Panc1 (cell line): Measurements from ENCODE around the gene STUB1.

Source experiments
- POLR2AphosphoS5 ChIP-seq: IDR thresholded peaks from 2 replicates; pipeline ENCODE4 v1.6.1; 2012; ENCODE audit warnings: mild to moderate bottlenecking, low read depth, low read length, moderate library complexity
- SIN3A ChIP-seq: IDR thresholded peaks from 2 replicates; pipeline ENCODE4 v1.6.1; 2012; ENCODE audit warnings: low read depth, mild to moderate bottlenecking, low read length, moderate library complexity, borderline replicate concordance; ENCODE audit not compliant: insufficient read depth
- TCF7L2 ChIP-seq: IDR thresholded peaks from 2 replicates; pipeline ENCODE4 v1.6.1; 2011; ENCODE audit warnings: mild to moderate bottlenecking, low read depth, low read length, inconsistent platforms
- TF ChIP-seq, protein P1 (sequence below): fragments of 450-650 bp; IDR thresholded peaks from 2 replicates; pipeline ENCODE4 v1.5.1; 2017; ENCODE audit warnings: mild to moderate bottlenecking
- TF ChIP-seq, protein P2 (sequence below), 2 experiments: IDR thresholded peaks; 2 replicates each; pipeline ENCODE4 v1.6.1; 2011 to 2012; ENCODE audit warnings: low read depth in 2 of 2, control low read depth in 1 of 2, low read length in 1 of 2, mild to moderate bottlenecking in 1 of 2, moderate library complexity in 1 of 2; ENCODE audit not compliant: insufficient read depth in 1 of 2

DNA sequence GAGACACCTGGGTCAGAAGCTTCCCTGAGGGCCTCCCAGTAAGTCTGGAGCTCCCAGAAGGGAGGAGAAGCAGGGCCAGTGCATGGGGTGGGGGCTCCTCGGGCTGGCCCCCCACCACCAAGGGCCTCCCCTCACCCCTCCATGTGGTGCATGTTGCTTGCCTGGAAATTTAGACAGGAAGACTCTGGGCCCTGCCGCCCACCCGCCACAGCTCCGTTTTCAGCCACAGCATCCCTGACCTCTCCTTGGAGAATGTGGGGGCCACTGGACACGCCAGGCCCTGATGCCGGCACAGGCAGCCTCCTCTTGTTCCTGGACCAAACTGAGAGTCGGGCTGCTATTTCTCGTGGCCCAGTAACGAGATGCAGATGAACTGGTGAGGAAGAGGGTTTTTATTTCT, 41.4 kb upstream of the STUB1 start:
- TF ChIP-seq, protein P1, sequence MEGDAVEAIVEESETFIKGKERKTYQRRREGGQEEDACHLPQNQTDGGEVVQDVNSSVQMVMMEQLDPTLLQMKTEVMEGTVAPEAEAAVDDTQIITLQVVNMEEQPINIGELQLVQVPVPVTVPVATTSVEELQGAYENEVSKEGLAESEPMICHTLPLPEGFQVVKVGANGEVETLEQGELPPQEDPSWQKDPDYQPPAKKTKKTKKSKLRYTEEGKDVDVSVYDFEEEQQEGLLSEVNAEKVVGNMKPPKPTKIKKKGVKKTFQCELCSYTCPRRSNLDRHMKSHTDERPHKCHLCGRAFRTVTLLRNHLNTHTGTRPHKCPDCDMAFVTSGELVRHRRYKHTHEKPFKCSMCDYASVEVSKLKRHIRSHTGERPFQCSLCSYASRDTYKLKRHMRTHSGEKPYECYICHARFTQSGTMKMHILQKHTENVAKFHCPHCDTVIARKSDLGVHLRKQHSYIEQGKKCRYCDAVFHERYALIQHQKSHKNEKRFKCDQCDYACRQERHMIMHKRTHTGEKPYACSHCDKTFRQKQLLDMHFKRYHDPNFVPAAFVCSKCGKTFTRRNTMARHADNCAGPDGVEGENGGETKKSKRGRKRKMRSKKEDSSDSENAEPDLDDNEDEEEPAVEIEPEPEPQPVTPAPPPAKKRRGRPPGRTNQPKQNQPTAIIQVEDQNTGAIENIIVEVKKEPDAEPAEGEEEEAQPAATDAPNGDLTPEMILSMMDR: no peak
- TF ChIP-seq SIN3A: no peak
- no peak for TF ChIP-seq POLR2AphosphoS5
- TF ChIP-seq, protein P2, sequence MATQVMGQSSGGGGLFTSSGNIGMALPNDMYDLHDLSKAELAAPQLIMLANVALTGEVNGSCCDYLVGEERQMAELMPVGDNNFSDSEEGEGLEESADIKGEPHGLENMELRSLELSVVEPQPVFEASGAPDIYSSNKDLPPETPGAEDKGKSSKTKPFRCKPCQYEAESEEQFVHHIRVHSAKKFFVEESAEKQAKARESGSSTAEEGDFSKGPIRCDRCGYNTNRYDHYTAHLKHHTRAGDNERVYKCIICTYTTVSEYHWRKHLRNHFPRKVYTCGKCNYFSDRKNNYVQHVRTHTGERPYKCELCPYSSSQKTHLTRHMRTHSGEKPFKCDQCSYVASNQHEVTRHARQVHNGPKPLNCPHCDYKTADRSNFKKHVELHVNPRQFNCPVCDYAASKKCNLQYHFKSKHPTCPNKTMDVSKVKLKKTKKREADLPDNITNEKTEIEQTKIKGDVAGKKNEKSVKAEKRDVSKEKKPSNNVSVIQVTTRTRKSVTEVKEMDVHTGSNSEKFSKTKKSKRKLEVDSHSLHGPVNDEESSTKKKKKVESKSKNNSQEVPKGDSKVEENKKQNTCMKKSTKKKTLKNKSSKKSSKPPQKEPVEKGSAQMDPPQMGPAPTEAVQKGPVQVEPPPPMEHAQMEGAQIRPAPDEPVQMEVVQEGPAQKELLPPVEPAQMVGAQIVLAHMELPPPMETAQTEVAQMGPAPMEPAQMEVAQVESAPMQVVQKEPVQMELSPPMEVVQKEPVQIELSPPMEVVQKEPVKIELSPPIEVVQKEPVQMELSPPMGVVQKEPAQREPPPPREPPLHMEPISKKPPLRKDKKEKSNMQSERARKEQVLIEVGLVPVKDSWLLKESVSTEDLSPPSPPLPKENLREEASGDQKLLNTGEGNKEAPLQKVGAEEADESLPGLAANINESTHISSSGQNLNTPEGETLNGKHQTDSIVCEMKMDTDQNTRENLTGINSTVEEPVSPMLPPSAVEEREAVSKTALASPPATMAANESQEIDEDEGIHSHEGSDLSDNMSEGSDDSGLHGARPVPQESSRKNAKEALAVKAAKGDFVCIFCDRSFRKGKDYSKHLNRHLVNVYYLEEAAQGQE (IDR thresholded peaks at IDR 0.05; ENCODE audit: insufficient read depth in 1 of 2, low read depth in 2 of 2, low read length in 1 of 2): no peak
- TF ChIP-seq TCF7L2: no peak
